Large intestine (tissue), 3 donors: ENCODE measurements around the gene TRIM45. TPM values are rescaled to one million over a fixed set of nuclear protein-coding genes. Genes with fewer than 3 reads are reported as not detected.

ENCODE experiments used
- DNase-seq, 2 donors: peaks; one replicate each; pipeline versions ENCODE4 v3.0.0 to v3.0.0-alpha.2; 2013
- H3K27ac ChIP-seq: one replicate; pipeline ENCODE4 v1.5.1; 2013; ENCODE audit warnings: low read length
- H3K27me3 ChIP-seq: 2 replicates; pipeline ENCODE4 v1.6.1; 2013; ENCODE audit warnings: low read length; ENCODE audit not compliant: control insufficient read depth, insufficient read depth
- H3K36me3 ChIP-seq: 2 replicates; pipeline ENCODE4 v1.6.1; 2013; ENCODE audit warnings: low read length; ENCODE audit not compliant: control insufficient read depth, insufficient read depth
- H3K4me1 ChIP-seq: one replicate; pipeline ENCODE4 v1.6.1; 2013; ENCODE audit warnings: low read length; ENCODE audit not compliant: control insufficient read depth, insufficient read depth
- H3K4me3 ChIP-seq: one replicate; pipeline ENCODE4 v1.5.1; 2013; ENCODE audit warnings: low read length
- H3K9me3 ChIP-seq: one replicate; pipeline ENCODE4 v1.6.1; 2013; ENCODE audit warnings: mild to moderate bottlenecking, low read depth, low read length, moderate library complexity; ENCODE audit not compliant: control insufficient read depth
- WGBS: methylation state at CpG from one replicate; pipeline ENCODE4 v1.1.5; 2013; ENCODE audit warnings: low lambda C conversion rate; ENCODE audit not compliant: insufficient coverage; 5-methylcytosine and 5-hydroxymethylcytosine counted together
- polyA plus RNA-seq: library from polyadenylated mRNA; unstranded; fragments of 120-200 nt; gene quantifications from one replicate; pipeline ENCODE4 v1.2.1, GENCODE V29; 2013

Gene TRIM45
- polyA plus RNA-seq, 1 donor: 9.0 TPM

GRCh38 chr1:117147856-117148588 lies 26.5 kb upstream of the TRIM45 start:
- no peak overlapping the region for H3K27ac ChIP-seq
- WGBS: no CpG with 5 or more reads among the region's 5 CpGs
- no peak for DNase-seq

GRCh38 chr1:117147341-117147831 lies 25.8 kb upstream of the TRIM45 start:
- Histone ChIP-seq H3K4me3 (no peak overlapping the region), H3K9me3 (no peaks in the 10 kb centered on the region), H3K27me3 (peaks cover 3% of the 10 kb centered on the region), H3K4me1 (no peaks in the 10 kb centered on the region), H3K36me3 (no peaks in the 10 kb centered on the region), H3K27ac (no peak overlapping the region)
- DNase-seq: no peak
- no CpG with 5 or more reads among the region's 4 CpGs for WGBS

More at GRCh38 chr1:117147856-117148588, 26.5 kb upstream of the TRIM45 start:
- H3K27me3 ChIP-seq: peaks cover 3% of the 10 kb centered on the region
- no peak overlapping the region for H3K4me3 ChIP-seq
- no peaks in the 10 kb centered on the region for H3K9me3 ChIP-seq
- no peaks in the 10 kb centered on the region for H3K36me3 ChIP-seq
- no peaks in the 10 kb centered on the region for H3K4me1 ChIP-seq

GRCh38 chr1:117146575-117147340 lies 25.2 kb upstream of the TRIM45 start:
- Histone ChIP-seq H3K9me3 (no peaks in the 10 kb centered on the region), H3K36me3 (no peaks in the 10 kb centered on the region), H3K27me3 (peaks cover 3% of the 10 kb centered on the region), H3K4me3 (no peak overlapping the region), H3K4me1 (no peaks in the 10 kb centered on the region), H3K27ac (no peak overlapping the region)
- WGBS: 93% methylated on average over 2 of the region's 8 CpGs
- no peak for DNase-seq

GRCh38 chr1:117146072-117146471 lies 24.5 kb upstream of the TRIM45 start:
- Histone ChIP-seq H3K36me3 (no peaks in the 10 kb centered on the region), H3K27me3 (peaks cover 3% of the 10 kb centered on the region), H3K4me1 (no peaks in the 10 kb centered on the region), H3K4me3 (no peak overlapping the region), H3K27ac (no peak overlapping the region), H3K9me3 (no peaks in the 10 kb centered on the region)
- no peak for DNase-seq
- WGBS: 100% methylated on average over 1 of the region's 2 CpGs

GRCh38 chr1:117143871-117144270 lies 22.3 kb upstream of the TRIM45 start:
- Histone ChIP-seq H3K4me3 (no peak overlapping the region), H3K9me3 (no peaks in the 10 kb centered on the region), H3K36me3 (no peaks in the 10 kb centered on the region), H3K27me3 (peaks cover 3% of the 10 kb centered on the region), H3K27ac (no peak overlapping the region), H3K4me1 (no peaks in the 10 kb centered on the region)
- no peak for DNase-seq
- WGBS: no CpG with 5 or more reads among the region's 3 CpGs

- H3K4me3 ChIP-seq: no peak overlapping the region
- no peak overlapping the region for H3K27ac ChIP-seq
- H3K4me1 ChIP-seq: no peaks in the 10 kb centered on the region
- no peak for DNase-seq
- no peaks in the 10 kb centered on the region for H3K36me3 ChIP-seq
- no peaks in the 10 kb centered on the region for H3K9me3 ChIP-seq
- H3K27me3 ChIP-seq: peaks cover 3% of the 10 kb centered on the region
These were observed 21.6 kb upstream of the TRIM45 start for GRCh38 chr1:117143172-117143571.

- no peak overlapping the region for H3K27ac ChIP-seq
- no peaks in the 10 kb centered on the region for H3K4me1 ChIP-seq
- H3K27me3 ChIP-seq: peaks cover 3% of the 10 kb centered on the region
- no peaks in the 10 kb centered on the region for H3K9me3 ChIP-seq
- no peaks in the 10 kb centered on the region for H3K36me3 ChIP-seq
- no peak for DNase-seq
- no CpG with 5 or more reads among the region's 2 CpGs for WGBS
- no peak overlapping the region for H3K4me3 ChIP-seq
These were observed 20.7 kb upstream of the TRIM45 start for GRCh38 chr1:117142200-117142599.

GRCh38 chr1:117138561-117138960 lies 17.0 kb upstream of the TRIM45 start:
- H3K27me3 ChIP-seq: no peaks in the 10 kb centered on the region
- H3K9me3 ChIP-seq: no peaks in the 10 kb centered on the region
- no peak overlapping the region for H3K27ac ChIP-seq
- DNase-seq: no peak
- no peaks in the 10 kb centered on the region for H3K36me3 ChIP-seq
- no CpG with 5 or more reads among the region's 1 CpG for WGBS
- H3K4me1 ChIP-seq: no peaks in the 10 kb centered on the region
- no peak overlapping the region for H3K4me3 ChIP-seq

GRCh38 chr1:117138106-117138505 lies 16.6 kb upstream of the TRIM45 start:
- H3K9me3 ChIP-seq: no peaks in the 10 kb centered on the region
- WGBS: no CpG with 5 or more reads among the region's 3 CpGs
- no peaks in the 10 kb centered on the region for H3K4me1 ChIP-seq
- H3K4me3 ChIP-seq: no peak overlapping the region
- H3K36me3 ChIP-seq: no peaks in the 10 kb centered on the region
- DNase-seq: no peak
- no peak overlapping the region for H3K27ac ChIP-seq
- no peaks in the 10 kb centered on the region for H3K27me3 ChIP-seq

GRCh38 chr1:117137281-117137855 lies 15.8 kb upstream of the TRIM45 start:
- Histone ChIP-seq H3K27ac (no peak overlapping the region), H3K27me3 (no peaks in the 10 kb centered on the region), H3K36me3 (no peaks in the 10 kb centered on the region), H3K9me3 (no peaks in the 10 kb centered on the region), H3K4me1 (no peaks in the 10 kb centered on the region), H3K4me3 (no peak overlapping the region)
- no peak for DNase-seq
- WGBS: 100% methylated on average over 1 of the region's 3 CpGs
